ENCODE results near the gene AQP4.

The AQP4 gene

DNA sequence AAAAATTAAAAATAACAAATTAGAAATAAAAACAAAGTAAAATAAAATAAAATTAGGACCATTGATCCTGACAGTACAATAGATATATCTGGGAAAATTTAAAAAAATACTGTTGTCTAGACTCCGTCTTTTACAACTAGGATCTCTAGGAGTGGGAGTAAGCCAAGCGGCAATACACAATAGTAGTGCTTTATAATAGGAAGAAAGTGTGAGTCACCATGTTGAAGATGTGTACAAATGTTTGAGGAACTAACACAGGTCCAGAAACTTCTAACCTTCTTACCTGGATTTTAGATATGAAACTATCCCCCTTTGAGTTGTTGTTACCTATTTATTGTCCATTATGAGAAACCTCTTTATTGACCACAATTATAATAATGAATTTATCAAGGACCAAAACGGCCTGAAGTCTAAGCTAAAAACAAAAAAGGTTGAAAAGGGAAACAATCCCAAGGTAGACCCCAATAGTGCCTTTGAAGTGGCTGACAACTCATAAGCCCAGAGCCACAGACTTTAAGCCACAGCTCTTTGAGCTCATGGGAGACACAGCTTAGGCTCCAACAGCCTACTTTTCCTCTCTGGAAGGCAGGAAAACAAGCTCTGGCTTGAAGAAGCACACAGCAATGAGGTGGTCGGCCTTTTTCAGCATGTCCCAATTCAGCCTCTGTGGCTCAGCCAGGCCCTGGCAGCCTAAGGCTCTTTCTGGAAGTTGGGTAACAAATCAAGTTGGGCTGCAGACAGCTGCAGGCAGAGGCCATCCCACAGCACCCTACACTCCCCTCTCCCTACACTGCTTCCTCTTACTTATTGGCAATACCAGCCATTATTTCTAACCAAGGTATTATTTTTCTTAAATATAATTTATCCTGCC, 62.9 kb downstream of the AQP4 start:
- H3K27ac ChIP-seq (ENCODE audit: low read depth, low read length), result no peak overlapping the region
- no peaks in the 10 kb centered on the region for H3K27me3 ChIP-seq (ENCODE audit: control insufficient read depth, low read length)
- no peak overlapping the region for H3K4me3 ChIP-seq (ENCODE audit: low read length)
- H3K9me3 ChIP-seq (ENCODE audit: control insufficient read depth, insufficient read depth, low read length), result no peaks in the 10 kb centered on the region
- no peaks in the 10 kb centered on the region for H3K9me2 ChIP-seq (replicated peaks; ENCODE audit: control insufficient read depth, low read length)
- H3K79me2 ChIP-seq (ENCODE audit: control insufficient read depth, low read length), result no peaks in the 10 kb centered on the region
- H3F3A ChIP-seq (ENCODE audit: control insufficient read depth, insufficient read depth), result no peaks in the 10 kb centered on the region
- H4K20me1 ChIP-seq (ENCODE audit: control insufficient read depth, insufficient read depth, low read depth, low read length), result no peaks in the 10 kb centered on the region
- no peak for TF ChIP-seq EZH2phosphoT487 (IDR thresholded peaks at IDR 0.05; ENCODE audit: borderline replicate concordance, low read length)
- TF ChIP-seq, protein P1, sequence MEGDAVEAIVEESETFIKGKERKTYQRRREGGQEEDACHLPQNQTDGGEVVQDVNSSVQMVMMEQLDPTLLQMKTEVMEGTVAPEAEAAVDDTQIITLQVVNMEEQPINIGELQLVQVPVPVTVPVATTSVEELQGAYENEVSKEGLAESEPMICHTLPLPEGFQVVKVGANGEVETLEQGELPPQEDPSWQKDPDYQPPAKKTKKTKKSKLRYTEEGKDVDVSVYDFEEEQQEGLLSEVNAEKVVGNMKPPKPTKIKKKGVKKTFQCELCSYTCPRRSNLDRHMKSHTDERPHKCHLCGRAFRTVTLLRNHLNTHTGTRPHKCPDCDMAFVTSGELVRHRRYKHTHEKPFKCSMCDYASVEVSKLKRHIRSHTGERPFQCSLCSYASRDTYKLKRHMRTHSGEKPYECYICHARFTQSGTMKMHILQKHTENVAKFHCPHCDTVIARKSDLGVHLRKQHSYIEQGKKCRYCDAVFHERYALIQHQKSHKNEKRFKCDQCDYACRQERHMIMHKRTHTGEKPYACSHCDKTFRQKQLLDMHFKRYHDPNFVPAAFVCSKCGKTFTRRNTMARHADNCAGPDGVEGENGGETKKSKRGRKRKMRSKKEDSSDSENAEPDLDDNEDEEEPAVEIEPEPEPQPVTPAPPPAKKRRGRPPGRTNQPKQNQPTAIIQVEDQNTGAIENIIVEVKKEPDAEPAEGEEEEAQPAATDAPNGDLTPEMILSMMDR (IDR thresholded peaks at IDR 0.05; ENCODE audit: low read depth, low read length, poor library complexity, severe bottlenecking), result no peak
- H3K4me2 ChIP-seq (ENCODE audit: low read length), result no peak overlapping the region
- H3K36me3 ChIP-seq (ENCODE audit: control insufficient read depth, low read length), result no peaks in the 10 kb centered on the region
- H3K4me1 ChIP-seq (ENCODE audit: control insufficient read depth, low read length), result no peaks in the 10 kb centered on the region
